ENCODE results near the gene BTBD1. TPM values are rescaled to one million over a fixed set of nuclear protein-coding genes. Genes with fewer than 3 reads are reported as not detected.
A peak's percentile ranks its signal among the peaks of the same experiment; 100 is the strongest.

Gene BTBD1
- total RNA-seq, result 100 to 1,000 TPM in 2 of 4 donors, 10 to 100 TPM in 2; 79.8 to 105 (median 99.4) TPM

- TF ChIP-seq, protein P1, sequence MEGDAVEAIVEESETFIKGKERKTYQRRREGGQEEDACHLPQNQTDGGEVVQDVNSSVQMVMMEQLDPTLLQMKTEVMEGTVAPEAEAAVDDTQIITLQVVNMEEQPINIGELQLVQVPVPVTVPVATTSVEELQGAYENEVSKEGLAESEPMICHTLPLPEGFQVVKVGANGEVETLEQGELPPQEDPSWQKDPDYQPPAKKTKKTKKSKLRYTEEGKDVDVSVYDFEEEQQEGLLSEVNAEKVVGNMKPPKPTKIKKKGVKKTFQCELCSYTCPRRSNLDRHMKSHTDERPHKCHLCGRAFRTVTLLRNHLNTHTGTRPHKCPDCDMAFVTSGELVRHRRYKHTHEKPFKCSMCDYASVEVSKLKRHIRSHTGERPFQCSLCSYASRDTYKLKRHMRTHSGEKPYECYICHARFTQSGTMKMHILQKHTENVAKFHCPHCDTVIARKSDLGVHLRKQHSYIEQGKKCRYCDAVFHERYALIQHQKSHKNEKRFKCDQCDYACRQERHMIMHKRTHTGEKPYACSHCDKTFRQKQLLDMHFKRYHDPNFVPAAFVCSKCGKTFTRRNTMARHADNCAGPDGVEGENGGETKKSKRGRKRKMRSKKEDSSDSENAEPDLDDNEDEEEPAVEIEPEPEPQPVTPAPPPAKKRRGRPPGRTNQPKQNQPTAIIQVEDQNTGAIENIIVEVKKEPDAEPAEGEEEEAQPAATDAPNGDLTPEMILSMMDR (IDR thresholded peaks at IDR 0.05), result peak in 1 of 5 experiments; percentile 52
- TF ChIP-seq POLR2A (IDR thresholded peaks at IDR 0.05), result peak; percentile 80 to 85
- peak in 1 of 2 donors; percentile 79 for TF ChIP-seq EP300 (IDR thresholded peaks at IDR 0.05)
- DNase-seq (ENCODE audit: low spot score in 2 of 2), result peak; percentile 78 to 83
Measured at GRCh38 chr15:83066734-83067637, at the start of gene BTBD1. TSS of gene BTBD1 (minus strand) at chr15:83067252. CDS start at chr15:83067151, 101 bp downstream.

DNA sequence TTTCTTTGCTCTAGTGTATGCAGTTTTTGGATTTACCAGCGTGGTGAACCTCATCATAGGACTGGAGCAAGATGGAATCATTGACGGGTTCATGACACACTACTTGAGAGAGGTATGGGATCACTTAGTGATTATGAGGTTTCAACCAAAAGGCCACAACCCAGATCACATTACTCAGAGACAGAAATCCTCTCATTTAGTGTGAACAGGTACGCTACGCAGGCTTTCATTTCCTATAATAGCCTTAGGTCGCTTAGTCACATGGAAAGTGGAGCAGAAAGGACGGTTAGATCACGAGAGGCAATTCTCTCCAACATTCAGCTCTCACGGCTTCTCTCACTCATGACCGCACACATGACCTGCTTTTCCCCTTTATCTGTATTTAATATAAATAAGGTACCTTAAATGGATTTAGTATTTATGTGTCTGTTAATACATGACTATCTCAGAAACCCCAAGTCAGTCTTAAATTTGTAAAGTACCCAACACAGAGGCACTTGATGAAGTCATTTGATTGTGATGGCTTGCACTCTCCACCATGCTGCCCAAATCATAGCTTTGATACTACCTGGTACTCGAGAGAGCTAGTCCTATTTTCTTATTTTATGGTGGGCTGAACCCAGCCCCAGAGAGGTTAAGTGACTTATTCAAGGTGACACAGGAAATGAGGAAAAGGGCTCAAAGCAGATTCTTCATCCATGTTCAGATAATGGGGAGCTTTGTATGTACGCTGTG is 48.9 kb upstream of the BTBD1 start:
- Histone ChIP-seq H3K36me3 (peaks cover 0 to 22% (median 0%) of the 10 kb centered on the region in 3 donors), H3K9me3 (no peaks in the 10 kb centered on the region), H3K27ac (no peak overlapping the region), H3K4me3 (no peak overlapping the region), H3K27me3 (no peaks in the 10 kb centered on the region), H3K4me1 (peaks cover 0 to 13% (median 0%) of the 10 kb centered on the region in 4 donors)
- TF ChIP-seq EP300 (IDR thresholded peaks at IDR 0.05), result no peak
- TF ChIP-seq, protein P1 (IDR thresholded peaks at IDR 0.05), result no peak
- WGBS, 2 donors, result 86 to 90% methylated on average over 11 of the region's 11 CpGs
- no peak for DNase-seq (ENCODE audit: low spot score in 2 of 2)

More at GRCh38 chr15:83066734-83067637, at the start of gene BTBD1:
- Histone ChIP-seq H3K27me3 (no peaks in the 10 kb centered on the region), H3K36me3 (no peaks in the 10 kb centered on the region), H3K4me1 (peaks cover 0 to 49% (median 37%) of the 10 kb centered on the region in 4 donors), H3K27ac (peak within 1 kb of the TSS; percentile 85 to 98 (median 96)), H3K9me3 (peaks cover 0 to 6% (median 0%) of the 10 kb centered on the region in 4 donors), H3K4me3 (peak within 1 kb of the TSS; percentile 75 to 100 (median 92))
- 1 to 2% methylated on average over 9 to 56 of the region's 90 CpGs for WGBS, 2 donors

GRCh38 chr15:83115410-83115809 is 48.4 kb upstream of the BTBD1 start:
- Histone ChIP-seq H3K9me3 (no peaks in the 10 kb centered on the region), H3K27me3 (no peaks in the 10 kb centered on the region), H3K4me3 (no peak overlapping the region), H3K4me1 (peaks cover 0 to 13% (median 0%) of the 10 kb centered on the region in 4 donors), H3K27ac (no peak overlapping the region), H3K36me3 (peaks cover 0 to 22% (median 0%) of the 10 kb centered on the region in 3 donors)
- TF ChIP-seq POLR2A (IDR thresholded peaks at IDR 0.05) (no peak), EP300 (IDR thresholded peaks at IDR 0.05) (no peak)
- TF ChIP-seq, protein P1 (IDR thresholded peaks at IDR 0.05), result no peak
- DNase-seq (ENCODE audit: low spot score in 2 of 2), result no peak
- 92 to 95% methylated on average over 3 of the region's 3 CpGs for WGBS, 2 donors

- Histone ChIP-seq H3K9me3 (no peaks in the 10 kb centered on the region), H3K36me3 (peaks cover 0 to 22% (median 0%) of the 10 kb centered on the region in 3 donors), H3K4me1 (peaks cover 0 to 13% (median under 1%) of the 10 kb centered on the region in 4 donors), H3K4me3 (no peak overlapping the region), H3K27me3 (no peaks in the 10 kb centered on the region), H3K27ac (no peak overlapping the region)
- TF ChIP-seq EP300 (IDR thresholded peaks at IDR 0.05) (no peak), POLR2A (IDR thresholded peaks at IDR 0.05) (no peak)
- TF ChIP-seq, protein P1 (IDR thresholded peaks at IDR 0.05), result no peak
- DNase-seq (ENCODE audit: low spot score in 2 of 2), result no peak
- WGBS, 2 donors, result 92 to 94% methylated on average over 6 of the region's 6 CpGs
Measured at GRCh38 chr15:83114856-83115255, 47.8 kb upstream of the BTBD1 start.
